GM21381 (cell line): ENCODE results near the gene LYPLA2.

ENCODE experiments used
- ATAC-seq: cut with Tn5 transposase; IDR thresholded peaks from one replicate; pipeline ENCODE4 v1.9.1; 2021; ENCODE audit warnings: mild to moderate bottlenecking, moderate library complexity; ENCODE audit not compliant: unreplicated experiment

The LYPLA2 gene

GRCh38 chr1:23790696-23791515 is at the start of gene LYPLA2:
TSS of gene LYPLA2 (plus strand) at chr1:23791145. CDS start at chr1:23792683, 1,538 bp downstream.
- ATAC-seq, result peak; percentile 90

- no peak for ATAC-seq
These were observed 49.3 kb upstream of the LYPLA2 start for GRCh38 chr1:23741609-23742008.

GRCh38 chr1:23742670-23743286 is 48.2 kb upstream of the LYPLA2 start:
- peak; percentile 13 for ATAC-seq

- ATAC-seq, result peak; percentile 78
These were observed 47.4 kb upstream of the LYPLA2 start, which contains the start of gene ELOA for GRCh38 chr1:23743287-23744152. TSS of gene ELOA (plus strand) at chr1:23743471. CDS start at chr1:23743504, 33 bp downstream.

GRCh38 chr1:23745515-23745914 is 45.4 kb upstream of the LYPLA2 start:
- no peak for ATAC-seq

GRCh38 chr1:23748016-23748415 is 42.9 kb upstream of the LYPLA2 start:
- no peak for ATAC-seq

- no peak for ATAC-seq
These were observed 39.7 kb upstream of the LYPLA2 start for GRCh38 chr1:23751050-23751814.

GRCh38 chr1:23751815-23752200 is 39.1 kb upstream of the LYPLA2 start:
- no peak for ATAC-seq

GRCh38 chr1:23752909-23753308 is 38.0 kb upstream of the LYPLA2 start:
- ATAC-seq, result no peak

- ATAC-seq, result no peak
These were observed 34.3 kb upstream of the LYPLA2 start for GRCh38 chr1:23756676-23757075.

GRCh38 chr1:23757812-23758211 is 33.1 kb upstream of the LYPLA2 start:
- ATAC-seq, result no peak

- ATAC-seq, result no peak
These were observed 31.7 kb upstream of the LYPLA2 start for GRCh38 chr1:23759277-23759676.

GRCh38 chr1:23763041-23763577 is 27.8 kb upstream of the LYPLA2 start:
- ATAC-seq, result no peak

GRCh38 chr1:23768733-23769132 is 22.2 kb upstream of the LYPLA2 start:
- ATAC-seq, result no peak

- ATAC-seq, result no peak
These were observed 18.7 kb upstream of the LYPLA2 start for GRCh38 chr1:23772049-23772853.

GRCh38 chr1:23772854-23773242 is 18.1 kb upstream of the LYPLA2 start:
- ATAC-seq, result no peak

- ATAC-seq, result no peak
These were observed 16.6 kb upstream of the LYPLA2 start for GRCh38 chr1:23774174-23774880.

GRCh38 chr1:23776217-23776616 is 14.7 kb upstream of the LYPLA2 start:
- no peak for ATAC-seq
